Fibroblast of mammary gland (primary cell): ENCODE measurements around the gene GNAZ.

Source experiments
- DNase-seq: peaks from one replicate; pipeline ENCODE4 v3.0.0-alpha.2; 2010; ENCODE audit warnings: low read depth
- H3K4me3 ChIP-seq: 2 replicates; pipeline ENCODE4 v1.5.1; 2011; ENCODE audit warnings: low read depth, mild to moderate bottlenecking, low read length, moderate library complexity; ENCODE audit not compliant: control insufficient read depth
- TF ChIP-seq, protein P1 (sequence below): conservative IDR thresholded peaks from 2 replicates; pipeline ENCODE4 v1.5.1; 2011; ENCODE audit warnings: low read depth, low read length, inconsistent platforms; ENCODE audit not compliant: control insufficient read depth, insufficient read depth

GNAZ gene

GRCh38 chr22:23109441-23109978, 39.2 kb downstream of the GNAZ start:
- TF ChIP-seq, protein P1, sequence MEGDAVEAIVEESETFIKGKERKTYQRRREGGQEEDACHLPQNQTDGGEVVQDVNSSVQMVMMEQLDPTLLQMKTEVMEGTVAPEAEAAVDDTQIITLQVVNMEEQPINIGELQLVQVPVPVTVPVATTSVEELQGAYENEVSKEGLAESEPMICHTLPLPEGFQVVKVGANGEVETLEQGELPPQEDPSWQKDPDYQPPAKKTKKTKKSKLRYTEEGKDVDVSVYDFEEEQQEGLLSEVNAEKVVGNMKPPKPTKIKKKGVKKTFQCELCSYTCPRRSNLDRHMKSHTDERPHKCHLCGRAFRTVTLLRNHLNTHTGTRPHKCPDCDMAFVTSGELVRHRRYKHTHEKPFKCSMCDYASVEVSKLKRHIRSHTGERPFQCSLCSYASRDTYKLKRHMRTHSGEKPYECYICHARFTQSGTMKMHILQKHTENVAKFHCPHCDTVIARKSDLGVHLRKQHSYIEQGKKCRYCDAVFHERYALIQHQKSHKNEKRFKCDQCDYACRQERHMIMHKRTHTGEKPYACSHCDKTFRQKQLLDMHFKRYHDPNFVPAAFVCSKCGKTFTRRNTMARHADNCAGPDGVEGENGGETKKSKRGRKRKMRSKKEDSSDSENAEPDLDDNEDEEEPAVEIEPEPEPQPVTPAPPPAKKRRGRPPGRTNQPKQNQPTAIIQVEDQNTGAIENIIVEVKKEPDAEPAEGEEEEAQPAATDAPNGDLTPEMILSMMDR, result no peak
- DNase-seq, result no peak
- H3K4me3 ChIP-seq, result no peak overlapping the region

DNA sequence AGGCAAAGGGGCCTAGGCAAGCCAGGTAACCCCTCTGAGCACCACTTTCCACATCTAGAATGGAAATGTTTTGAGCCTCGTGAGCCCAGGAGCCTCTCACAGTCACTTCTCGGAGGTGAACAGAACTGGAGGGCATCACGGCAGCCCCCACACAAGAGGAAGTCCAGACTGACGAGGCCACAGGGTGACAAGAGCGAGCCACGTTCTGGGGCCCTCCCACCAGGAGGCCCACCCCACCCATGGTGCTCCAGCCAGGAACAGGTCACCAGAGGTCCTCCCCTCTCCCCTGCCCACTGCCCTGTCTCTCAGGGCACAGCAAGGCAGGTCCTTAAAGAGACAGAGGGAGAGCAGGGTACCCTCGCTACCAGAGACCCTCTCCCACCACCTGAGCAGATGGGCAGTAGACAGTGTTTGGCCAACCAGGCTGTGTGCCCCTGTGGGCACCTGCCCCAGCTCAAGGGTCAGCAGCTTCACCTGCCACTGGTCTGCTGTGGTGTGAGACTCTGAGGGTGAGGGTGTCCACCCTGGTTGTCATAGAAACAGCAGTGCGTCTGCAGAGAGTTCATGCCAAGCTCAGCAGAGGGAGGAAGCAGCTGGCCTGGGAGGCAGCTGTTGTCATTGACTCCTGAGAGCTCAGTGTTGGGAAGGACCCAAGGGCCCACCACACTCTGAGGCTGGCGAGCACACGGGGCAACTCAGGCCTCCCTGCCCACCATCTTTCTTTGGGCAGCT, 40.0 kb downstream of the GNAZ start:
- H3K4me3 ChIP-seq, result no peak overlapping the region
- no peak for DNase-seq
- TF ChIP-seq, protein P1, result no peak

GRCh38 chr22:23110922-23111527, 40.7 kb downstream of the GNAZ start:
- DNase-seq, result no peak
- TF ChIP-seq, protein P1, result no peak
- no peak overlapping the region for H3K4me3 ChIP-seq

- no peak overlapping the region for H3K4me3 ChIP-seq
- TF ChIP-seq, protein P1, result no peak
- no peak for DNase-seq
Measured at GRCh38 chr22:23112472-23113012, 42.2 kb downstream of the GNAZ start.

DNA sequence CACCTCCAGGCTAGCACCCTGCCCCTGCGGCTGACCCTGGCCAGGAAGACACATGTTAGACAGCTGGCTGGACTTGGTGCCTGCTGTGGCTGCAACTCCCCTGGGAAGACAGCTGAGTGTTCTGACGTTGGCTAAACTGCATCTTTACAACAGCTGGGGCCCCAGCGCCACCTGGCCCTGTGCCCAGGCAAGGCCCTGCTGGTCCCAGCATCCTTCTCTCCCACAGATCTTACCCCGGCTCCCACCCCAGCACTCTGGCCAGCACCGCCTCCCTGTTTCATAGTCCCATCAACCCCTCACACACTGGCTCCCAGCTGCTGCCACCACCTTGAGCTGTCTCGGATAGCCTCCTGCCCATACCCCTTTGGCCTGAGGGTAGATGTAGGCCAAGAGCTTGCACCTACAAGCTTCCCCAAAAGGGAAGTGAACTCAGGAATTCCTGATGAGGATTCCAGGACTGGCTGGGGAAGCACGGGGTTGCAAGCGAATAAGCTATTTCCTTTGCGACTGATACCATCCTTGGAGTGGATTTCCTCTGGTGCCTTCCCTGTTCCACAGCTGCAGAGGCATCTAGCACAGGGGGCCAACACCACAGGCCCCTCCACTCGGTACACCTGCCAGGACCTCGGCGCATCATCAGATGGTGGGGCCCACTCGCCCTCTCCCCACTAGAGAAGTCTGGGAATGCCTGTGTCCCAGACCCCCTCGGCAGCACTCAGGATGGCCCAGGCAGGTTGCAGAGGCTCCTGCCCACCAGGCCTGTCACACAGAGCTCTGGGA, 42.9 kb downstream of the GNAZ start:
- peak; percentile 35 for DNase-seq
- TF ChIP-seq, protein P1, result no peak
- no peak overlapping the region for H3K4me3 ChIP-seq
